Measurements from ENCODE around the gene TNP1.

- TF ChIP-seq CTCF (IDR thresholded peaks at IDR 0.05) (no peak), EP300 (IDR thresholded peaks at IDR 0.05) (no peak), POLR2AphosphoS5 (IDR thresholded peaks at IDR 0.05) (no peak), POLR2A (IDR thresholded peaks at IDR 0.05) (no peak)
These were observed 2.7 kb downstream of the TNP1 start for GRCh38 chr2:216857131-216857550.
